ENCODE measurements around the gene PER2. TPM values are rescaled to one million over a fixed set of nuclear protein-coding genes. Genes with fewer than 3 reads are reported as not detected.

Gene PER2
- total RNA-seq, 1 experiment from 2014 or later: 5.8 TPM

GRCh38 chr2:238250896-238251295 lies 37.5 kb downstream of the PER2 start:
- no peak overlapping the region for H3K27ac ChIP-seq
- no peak overlapping the region for H3K4me3 ChIP-seq
- H3K36me3 ChIP-seq: peaks cover 37% of the 10 kb centered on the region
- DNase-seq (ENCODE audit: low read depth in 1 of 2, low spot score in 2 of 2): no peak
- no peaks in the 10 kb centered on the region for H3K4me1 ChIP-seq (replicated peaks)
- no peaks in the 10 kb centered on the region for H3K9me3 ChIP-seq (replicated peaks)
- no peaks in the 10 kb centered on the region for H3K27me3 ChIP-seq (replicated peaks)

GRCh38 chr2:238247841-238248453 lies 40.5 kb downstream of the PER2 start:
- H3K27ac ChIP-seq: no peak overlapping the region
- no peaks in the 10 kb centered on the region for H3K9me3 ChIP-seq (replicated peaks)
- no peaks in the 10 kb centered on the region for H3K27me3 ChIP-seq (replicated peaks)
- no peak overlapping the region for H3K4me3 ChIP-seq
- DNase-seq (ENCODE audit: low read depth in 1 of 2, low spot score in 2 of 2): no peak
- no peaks in the 10 kb centered on the region for H3K4me1 ChIP-seq (replicated peaks)
- H3K36me3 ChIP-seq: peaks cover 38% of the 10 kb centered on the region

- H3K4me3 ChIP-seq: no peak overlapping the region
- no peaks in the 10 kb centered on the region for H3K9me3 ChIP-seq (replicated peaks)
- no peak for DNase-seq (ENCODE audit: low read depth in 1 of 2, low spot score in 2 of 2)
- no peak overlapping the region for H3K27ac ChIP-seq
- peaks cover 31% of the 10 kb centered on the region for H3K36me3 ChIP-seq
- H3K27me3 ChIP-seq (replicated peaks): no peaks in the 10 kb centered on the region
- no peaks in the 10 kb centered on the region for H3K4me1 ChIP-seq (replicated peaks)
These were observed 41.2 kb downstream of the PER2 start for GRCh38 chr2:238247002-238247822.

GRCh38 chr2:238244151-238244550 lies 44.3 kb downstream of the PER2 start:
- Histone ChIP-seq H3K9me3 (replicated peaks) (no peaks in the 10 kb centered on the region), H3K27ac (no peak overlapping the region), H3K4me1 (replicated peaks) (peaks cover 15% of the 10 kb centered on the region), H3K4me3 (no peak overlapping the region), H3K36me3 (peaks cover 15% of the 10 kb centered on the region), H3K27me3 (replicated peaks) (peaks cover 6% of the 10 kb centered on the region)
- DNase-seq (ENCODE audit: low read depth in 1 of 2, low spot score in 2 of 2): no peak

- no peak for DNase-seq (ENCODE audit: low read depth in 1 of 2, low spot score in 2 of 2)
- H3K4me3 ChIP-seq: no peak overlapping the region
- peaks cover 3% of the 10 kb centered on the region; the same call in 1 of the 2 replicates for H3K9me3 ChIP-seq (replicated peaks)
- peaks cover 15% of the 10 kb centered on the region for H3K36me3 ChIP-seq
- peaks cover 15% of the 10 kb centered on the region for H3K4me1 ChIP-seq (replicated peaks)
- H3K27ac ChIP-seq: no peak overlapping the region
- H3K27me3 ChIP-seq (replicated peaks): peaks cover 11% of the 10 kb centered on the region
These were observed 44.8 kb downstream of the PER2 start for GRCh38 chr2:238243496-238244076.

GRCh38 chr2:238242731-238243495 lies 45.5 kb downstream of the PER2 start:
- no peak overlapping the region for H3K27ac ChIP-seq
- peaks cover 15% of the 10 kb centered on the region for H3K4me1 ChIP-seq (replicated peaks)
- H3K9me3 ChIP-seq (replicated peaks): peaks cover 3% of the 10 kb centered on the region; the same call in 1 of the 2 replicates
- H3K36me3 ChIP-seq: peaks cover 15% of the 10 kb centered on the region
- H3K4me3 ChIP-seq: no peak overlapping the region
- H3K27me3 ChIP-seq (replicated peaks): peaks cover 11% of the 10 kb centered on the region
- DNase-seq (ENCODE audit: low read depth in 1 of 2, low spot score in 2 of 2): no peak

- peaks cover 11% of the 10 kb centered on the region for H3K27me3 ChIP-seq (replicated peaks)
- DNase-seq (ENCODE audit: low read depth in 1 of 2, low spot score in 2 of 2): no peak
- H3K36me3 ChIP-seq: peaks cover 15% of the 10 kb centered on the region
- peaks cover 15% of the 10 kb centered on the region for H3K4me1 ChIP-seq (replicated peaks)
- H3K4me3 ChIP-seq: no peak overlapping the region
- H3K27ac ChIP-seq: no peak overlapping the region
- H3K9me3 ChIP-seq (replicated peaks): peaks cover 3% of the 10 kb centered on the region; the same call in 1 of the 2 replicates
These were observed 46.4 kb downstream of the PER2 start for GRCh38 chr2:238241970-238242369.

- peaks cover 15% of the 10 kb centered on the region for H3K4me1 ChIP-seq (replicated peaks)
- H3K27ac ChIP-seq: no peak overlapping the region
- peaks cover 11% of the 10 kb centered on the region for H3K27me3 ChIP-seq (replicated peaks)
- no peak overlapping the region for H3K4me3 ChIP-seq
- DNase-seq (ENCODE audit: low read depth in 1 of 2, low spot score in 2 of 2): no peak
- peaks cover 15% of the 10 kb centered on the region for H3K36me3 ChIP-seq
- H3K9me3 ChIP-seq (replicated peaks): peaks cover 3% of the 10 kb centered on the region; the same call in 1 of the 2 replicates
These were observed 47.4 kb downstream of the PER2 start for GRCh38 chr2:238240757-238241711.

- DNase-seq (ENCODE audit: low read depth in 1 of 2, low spot score in 2 of 2): peak; percentile 82 to 90
- Histone ChIP-seq H3K27ac (no peak within 1 kb of the TSS), H3K4me3 (peak within 1 kb of the TSS; percentile 86), H3K9me3 (replicated peaks) (peaks cover 3% of the 10 kb centered on the region; the same call in 1 of the 2 replicates), H3K4me1 (replicated peaks) (peaks cover 15% of the 10 kb centered on the region), H3K27me3 (replicated peaks) (peaks cover 11% of the 10 kb centered on the region), H3K36me3 (peaks cover 8% of the 10 kb centered on the region)
These were observed 48.3 kb downstream of the PER2 start, which contains the start of gene HES6 for GRCh38 chr2:238239863-238240756. HES6 (minus strand) TSS chr2:238240038; CDS start chr2:238239905, 133 bp downstream.

GRCh38 chr2:238239543-238239862 lies 48.9 kb downstream of the PER2 start:
- DNase-seq (ENCODE audit: low read depth in 1 of 2, low spot score in 2 of 2): no peak
- Histone ChIP-seq H3K9me3 (replicated peaks) (peaks cover 3% of the 10 kb centered on the region; the same call in 1 of the 2 replicates), H3K36me3 (peaks cover 5% of the 10 kb centered on the region), H3K4me1 (replicated peaks) (peaks cover 16% of the 10 kb centered on the region), H3K27me3 (replicated peaks) (peaks cover 11% of the 10 kb centered on the region), H3K27ac (no peak overlapping the region), H3K4me3 (peak overlapping the region; percentile 86)

- H3K4me3 ChIP-seq: peak overlapping the region; percentile 86
- H3K4me1 ChIP-seq (replicated peaks): peaks cover 18% of the 10 kb centered on the region
- H3K36me3 ChIP-seq: no peaks in the 10 kb centered on the region
- no peak overlapping the region for H3K27ac ChIP-seq
- no peak for DNase-seq (ENCODE audit: low read depth in 1 of 2, low spot score in 2 of 2)
- H3K27me3 ChIP-seq (replicated peaks): peaks cover 11% of the 10 kb centered on the region
- peaks cover 3% of the 10 kb centered on the region; the same call in 1 of the 2 replicates for H3K9me3 ChIP-seq (replicated peaks)
These were observed 49.5 kb downstream of the PER2 start for GRCh38 chr2:238238766-238239542.
